Left forelimb (tissue), 1 donor: Measurements from ENCODE around the gene RER1.

ENCODE experiments used
- DNase-seq: peaks from one replicate; pipeline ENCODE4 v3.0.0-alpha.2; 2018; ENCODE audit warnings: low spot score

RER1 gene

GRCh38 chr1:2389644-2390043 is 2.0 kb upstream of the RER1 start:
- no peak for DNase-seq

DNA sequence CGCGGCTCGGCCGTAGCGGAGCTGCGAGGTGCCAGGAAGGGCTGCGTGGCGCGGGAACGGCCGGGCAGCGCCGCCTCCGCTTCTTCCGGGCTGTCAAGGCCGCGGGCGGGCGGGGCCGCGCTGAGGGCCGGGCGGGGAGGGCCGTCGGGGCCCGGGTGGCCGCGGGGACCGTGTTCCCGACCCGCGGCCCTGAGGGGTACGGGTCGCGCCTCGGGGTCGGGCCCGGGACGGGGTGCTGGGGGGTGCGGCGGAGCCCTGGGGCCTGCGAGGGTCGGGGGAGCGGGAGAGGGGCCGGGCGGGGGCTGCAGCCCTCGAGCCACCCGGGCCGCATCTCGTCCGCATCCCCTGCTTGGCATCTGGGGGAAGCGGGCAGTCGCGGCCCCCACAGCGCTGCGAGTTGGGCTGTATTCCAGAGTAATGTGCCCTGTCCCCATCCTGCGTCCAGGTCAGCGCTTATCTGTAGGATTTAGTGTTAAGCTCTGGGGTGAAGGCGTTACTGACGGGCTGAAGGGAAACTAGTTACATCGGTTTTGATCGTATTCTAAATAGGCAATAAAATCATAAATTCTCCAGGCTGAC is 379 bp downstream of the RER1 start:
- no peak for DNase-seq

DNA sequence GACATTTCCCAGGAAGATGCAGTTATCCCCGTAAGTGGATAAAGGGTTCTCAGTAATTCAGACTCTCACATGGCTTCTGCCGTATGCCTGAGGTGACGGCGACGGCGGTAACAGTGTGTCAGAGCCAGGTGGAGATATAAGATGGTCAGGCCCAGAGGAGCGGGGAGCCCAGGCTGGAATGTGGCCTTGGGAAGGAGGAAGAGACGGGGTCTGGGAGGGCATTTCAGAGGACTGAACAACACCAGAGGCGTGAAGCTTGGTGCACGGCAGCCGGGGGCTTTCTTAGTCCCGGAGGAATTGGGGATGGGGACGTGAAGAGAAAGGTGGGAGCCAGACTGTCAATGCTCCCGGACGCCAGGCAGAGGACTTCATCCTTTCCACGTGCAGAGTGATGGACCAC is 1.0 kb downstream of the RER1 start:
- no peak for DNase-seq

- DNase-seq = no peak
These were observed 1.8 kb downstream of the RER1 start for GRCh38 chr1:2393471-2393877.

DNA sequence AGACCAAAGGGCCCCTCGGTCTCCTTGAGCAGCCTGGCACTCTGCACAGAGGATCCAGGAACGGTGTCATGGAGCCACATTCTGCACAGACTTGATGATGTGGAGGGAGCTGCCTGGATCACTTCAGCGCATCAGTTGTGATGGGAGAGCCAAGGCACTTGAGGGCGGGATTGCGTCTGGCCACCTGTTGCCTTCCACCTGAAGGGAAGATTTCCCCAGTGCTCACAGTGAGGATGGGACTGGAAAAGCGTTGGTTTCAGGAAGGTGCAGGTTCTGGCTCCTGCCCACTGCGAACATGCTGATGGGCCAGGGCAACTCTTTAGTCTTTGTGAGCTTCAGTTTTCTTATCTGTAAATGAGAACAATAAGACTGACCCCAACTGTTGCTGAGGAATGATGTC is 2.6 kb downstream of the RER1 start:
- DNase-seq = no peak

DNA sequence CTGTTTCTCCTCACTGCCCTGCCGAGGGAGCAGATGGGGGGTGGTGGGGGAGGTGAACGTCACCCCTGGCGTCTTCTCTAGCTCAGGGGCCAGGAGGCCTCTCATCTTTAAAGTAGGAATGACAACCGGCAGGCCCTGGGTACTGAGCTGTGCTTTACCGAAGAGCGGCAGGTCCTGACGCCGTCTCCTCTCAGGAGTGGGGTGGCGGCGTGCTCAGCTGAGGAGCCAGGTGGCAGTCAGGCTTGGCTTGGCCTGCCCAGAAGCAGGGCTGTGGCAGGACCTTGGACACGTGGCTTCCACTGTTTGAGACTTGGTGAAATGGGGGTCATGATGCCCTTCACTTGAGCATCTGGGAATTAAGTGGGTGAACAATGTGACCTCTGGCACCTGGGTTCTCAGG is 3.1 kb downstream of the RER1 start:
- no peak for DNase-seq

DNA sequence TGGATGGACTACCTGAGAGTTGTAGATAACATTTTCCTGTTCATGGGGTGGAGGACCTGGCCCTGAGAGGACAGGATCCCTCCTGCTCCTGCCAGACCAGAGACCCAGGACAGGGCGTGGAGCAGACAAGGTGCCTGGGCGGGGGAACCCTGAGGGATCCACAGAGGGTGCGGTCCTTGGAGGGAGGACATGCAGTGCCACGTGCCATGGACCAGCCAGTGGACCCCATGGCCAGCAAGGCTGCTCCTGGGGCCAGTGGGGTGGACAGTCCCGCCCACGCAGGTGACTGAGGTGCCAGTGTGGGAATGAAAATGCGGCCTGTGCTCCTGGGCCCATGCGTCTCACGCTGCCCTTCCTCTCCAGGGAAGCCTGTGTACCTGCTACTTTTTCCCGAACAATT is 3.6 kb downstream of the RER1 start:
- DNase-seq = no peak

GRCh38 chr1:2396059-2396458 is 4.4 kb downstream of the RER1 start:
- DNase-seq = no peak

DNA sequence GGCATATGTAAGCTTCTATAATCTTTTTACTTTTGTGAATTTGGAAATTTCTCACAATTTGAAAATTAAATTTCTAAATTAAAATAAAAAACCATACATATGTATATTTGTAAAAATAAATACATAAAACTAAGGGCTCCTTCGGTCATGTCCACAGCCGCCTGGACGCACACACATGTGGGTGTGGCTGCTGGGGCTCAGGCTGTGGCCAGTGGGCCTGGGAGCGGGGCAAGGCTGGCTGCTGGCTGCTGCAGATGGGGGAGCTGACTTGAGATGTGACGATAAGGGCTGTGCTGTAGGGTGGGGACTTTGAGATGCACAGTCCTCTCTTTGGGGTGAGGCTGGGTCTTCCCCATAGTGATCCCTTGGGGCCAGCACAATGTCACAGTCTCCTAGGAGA is 4.8 kb downstream of the RER1 start:
- no peak for DNase-seq

DNA sequence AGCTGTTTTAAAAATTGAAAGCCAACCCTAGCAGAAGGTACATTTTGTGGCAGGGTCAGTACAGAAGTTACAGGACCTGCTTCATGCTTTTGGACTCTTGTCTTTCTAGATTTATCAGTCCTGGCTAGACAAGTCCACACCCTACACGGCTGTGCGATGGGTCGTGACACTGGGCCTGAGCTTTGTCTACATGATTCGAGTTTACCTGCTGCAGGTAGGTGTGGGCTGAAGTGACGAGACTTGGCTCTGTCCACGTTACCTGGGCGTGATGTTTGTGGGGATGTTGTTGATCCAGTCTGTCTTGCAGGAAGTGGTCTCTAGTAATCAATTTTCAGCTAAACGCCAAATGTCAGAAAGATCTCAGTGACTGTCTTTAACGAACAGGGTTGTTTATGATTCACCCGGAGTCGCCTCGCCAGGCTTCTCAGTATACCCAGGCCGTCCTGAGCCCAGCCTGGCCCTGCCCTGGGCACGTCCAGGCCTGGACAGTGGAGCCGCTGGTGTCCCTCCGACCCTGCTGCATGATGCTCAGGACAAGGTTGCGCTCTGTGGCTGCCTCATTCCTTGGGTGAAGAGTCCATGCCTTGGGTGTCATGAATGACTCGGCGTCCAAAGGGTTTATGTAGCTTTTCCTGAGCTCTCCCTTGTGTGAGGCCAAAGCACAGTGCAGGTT is 5.5 kb downstream of the RER1 start:
- no peak for DNase-seq

GRCh38 chr1:2398871-2399270 is 7.2 kb downstream of the RER1 start:
- no peak for DNase-seq

- DNase-seq = no peak
These were observed 8.4 kb downstream of the RER1 start for GRCh38 chr1:2399890-2400575.

GRCh38 chr1:2400576-2400909 is 8.9 kb downstream of the RER1 start:
- DNase-seq = no peak

DNA sequence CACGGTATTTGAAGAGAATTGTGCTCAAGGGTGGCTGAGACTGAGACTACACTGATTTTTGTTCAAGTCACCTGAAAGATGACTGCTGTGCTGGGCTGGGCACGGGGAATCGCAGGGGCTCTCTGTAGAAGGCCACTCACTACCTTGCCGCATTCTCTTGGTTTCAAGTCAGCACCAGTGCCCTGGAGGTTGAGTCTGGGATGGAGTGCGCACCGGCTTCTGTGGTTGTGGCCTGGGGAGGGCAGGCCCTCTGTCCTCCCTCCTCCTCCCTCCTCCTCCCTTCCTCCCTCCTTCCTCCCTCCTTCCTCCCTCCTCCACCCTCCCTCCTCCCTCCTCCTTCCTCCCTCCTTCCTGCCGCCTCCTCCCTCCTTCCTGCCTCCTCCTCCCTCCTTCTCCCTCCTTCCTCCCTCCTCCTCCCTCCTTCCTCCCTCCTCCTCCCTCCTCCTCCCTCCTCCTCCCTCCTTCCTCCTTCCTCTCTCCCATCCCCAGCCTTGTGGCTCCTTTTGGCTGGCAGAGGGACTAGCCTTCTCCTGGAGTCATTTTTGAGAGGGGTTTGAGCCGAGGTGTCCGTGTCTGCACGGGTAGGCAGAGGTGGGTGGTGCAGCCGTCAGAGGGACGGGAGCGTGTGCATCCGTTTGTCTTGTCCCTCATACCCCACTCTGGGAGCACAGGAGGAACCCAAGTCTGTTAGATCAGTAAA is 9.5 kb downstream of the RER1 start:
- DNase-seq = no peak

DNA sequence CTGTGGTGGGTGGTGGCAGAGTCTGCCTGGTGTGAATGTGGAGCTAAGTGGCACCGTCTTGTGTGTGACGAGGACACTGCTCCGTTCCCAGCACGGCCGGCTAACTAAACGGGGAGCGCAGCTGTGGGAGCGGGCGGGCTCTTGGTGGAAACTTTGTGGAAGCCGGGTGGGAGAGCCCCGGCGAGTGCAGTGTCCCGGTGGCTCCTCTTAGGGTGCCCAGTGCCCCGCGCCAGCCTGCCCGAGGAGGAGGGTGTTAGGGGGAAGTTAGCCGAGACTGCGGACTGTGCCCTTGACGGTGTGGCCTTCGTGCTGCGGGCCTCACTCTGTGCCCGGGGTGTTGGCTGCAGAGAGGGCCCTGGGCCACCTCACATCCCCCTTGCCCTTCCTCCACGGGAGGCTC is 10.8 kb downstream of the RER1 start:
- no peak for DNase-seq

- no peak for DNase-seq
These were observed 11.6 kb downstream of the RER1 start for GRCh38 chr1:2403273-2403672.

DNA sequence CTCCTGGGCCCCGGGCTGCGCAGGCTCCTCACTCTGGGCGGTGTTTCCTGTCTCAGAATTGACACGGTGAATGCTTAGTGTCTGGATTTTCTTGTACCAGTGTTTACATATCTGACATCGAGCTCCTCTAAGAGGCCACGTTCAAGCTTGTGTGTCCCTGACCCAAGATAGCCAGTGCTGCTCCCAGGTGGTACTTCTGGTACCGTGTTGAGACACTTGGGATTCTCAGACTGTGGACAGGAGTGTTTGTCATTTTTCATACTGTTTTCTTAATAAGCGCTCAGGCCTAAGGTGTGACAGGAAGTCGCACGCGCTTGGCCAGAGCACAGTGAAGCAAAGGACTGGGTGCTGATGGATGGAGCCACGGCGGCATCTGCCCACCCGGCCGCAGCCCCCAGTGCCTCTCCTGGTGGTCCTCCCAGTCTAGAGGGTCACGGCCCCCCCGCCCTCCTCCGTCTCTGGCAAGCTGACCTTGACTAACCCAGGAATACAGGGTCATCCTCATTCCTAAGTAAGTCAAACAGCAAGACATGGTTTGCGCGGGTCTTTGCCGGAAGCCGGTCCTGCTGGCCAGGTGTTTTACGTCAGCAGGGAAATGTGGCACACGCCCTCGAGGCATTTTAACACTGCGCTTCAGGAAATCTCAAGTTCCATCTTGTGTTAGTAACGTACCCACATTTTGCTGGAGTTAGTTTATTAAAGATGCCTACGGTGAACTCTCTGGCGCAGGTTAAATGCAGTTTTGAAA is 12.7 kb downstream of the RER1 start:
- no peak for DNase-seq

- DNase-seq = no peak
These were observed 13.4 kb downstream of the RER1 start for GRCh38 chr1:2404890-2405511.

GRCh38 chr1:2405588-2406295 is 14.1 kb downstream of the RER1 start:
- DNase-seq = no peak

DNA sequence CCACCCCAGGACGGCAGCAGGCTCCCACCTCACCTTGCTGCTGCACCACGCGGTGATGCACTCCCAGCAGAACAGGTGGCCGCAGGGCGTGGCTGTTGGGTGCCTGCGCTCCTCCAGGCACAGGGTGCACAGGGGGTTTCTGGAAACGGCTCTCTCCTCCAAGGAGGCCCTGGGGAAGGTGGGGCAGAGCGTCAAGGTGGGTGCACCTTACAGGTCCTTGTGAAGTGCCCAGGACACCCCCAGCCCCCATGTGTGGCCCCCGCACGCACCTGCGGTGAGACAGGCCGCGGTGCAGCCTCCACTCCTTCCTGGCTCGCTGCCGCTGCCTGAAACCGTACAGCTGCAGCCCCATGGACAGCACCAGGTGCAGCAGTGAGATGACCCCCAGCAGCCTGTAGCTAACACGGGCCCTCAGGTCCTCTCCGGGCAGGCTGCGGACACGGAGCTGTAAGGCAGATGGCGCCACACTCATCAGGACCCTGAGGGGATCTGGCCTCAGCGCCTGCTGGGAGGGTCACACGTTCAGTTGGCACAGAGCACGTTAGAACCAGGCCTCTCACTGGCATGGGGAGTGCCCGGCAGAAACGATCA is 14.9 kb downstream of the RER1 start:
- no peak for DNase-seq
